HG03039 (cell line): ENCODE measurements around the gene EDIL3.
"Not testable (repeated sequence)": the region's sequence is repeated elsewhere in the genome, so short reads cannot be mapped to it uniquely, and the experiment has no call there.

ENCODE experiments used
- ATAC-seq: cut with Tn5 transposase; IDR thresholded peaks from one replicate; pipeline ENCODE4 v1.9.1; 2021; ENCODE audit warnings: mild to moderate bottlenecking, moderate library complexity; ENCODE audit not compliant: unreplicated experiment

Gene EDIL3

GRCh38 chr5:84303315-84303714, 81.4 kb downstream of the EDIL3 start:
- no peak for ATAC-seq

DNA sequence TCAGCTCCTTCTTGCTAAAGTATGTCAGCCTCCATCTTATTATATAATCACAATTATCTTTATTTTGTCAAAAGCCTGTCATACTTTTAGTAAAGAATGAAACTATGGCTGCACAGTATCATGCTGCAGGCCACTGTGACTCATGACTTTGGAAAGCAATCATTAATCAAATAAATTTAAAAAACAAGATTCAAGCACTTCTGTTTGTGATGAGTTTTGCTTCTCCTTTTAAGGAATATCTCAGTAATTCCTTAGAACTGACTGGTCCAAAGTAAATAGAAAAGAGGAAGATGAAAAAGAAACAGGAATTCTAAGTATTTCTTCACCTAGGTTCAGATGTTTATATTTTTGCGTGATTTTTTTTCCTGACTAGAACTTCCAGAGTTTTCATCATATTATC, 83.1 kb downstream of the EDIL3 start:
- ATAC-seq, result no peak

- no peak for ATAC-seq
These were observed 84.7 kb downstream of the EDIL3 start for GRCh38 chr5:84299959-84300358.

DNA sequence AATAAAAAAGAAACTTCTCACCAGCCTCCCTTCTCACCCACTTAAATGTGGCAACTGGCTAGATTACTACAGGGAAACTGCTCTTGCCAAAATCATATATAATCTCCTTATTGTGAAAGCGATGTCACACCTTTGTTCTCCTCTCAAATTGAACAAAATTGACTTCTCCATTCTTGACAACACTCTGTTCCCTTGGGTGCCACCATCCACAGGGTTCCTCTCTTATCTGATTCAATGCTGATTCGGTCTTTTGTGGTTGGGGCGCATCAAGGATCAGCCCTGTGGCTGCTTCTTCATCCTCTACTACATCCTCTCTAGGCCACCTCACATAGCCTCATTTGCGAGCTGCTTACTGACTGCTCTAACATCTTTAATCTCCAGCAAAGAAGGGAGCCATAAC, 86.1 kb downstream of the EDIL3 start:
- no peak for ATAC-seq

- not testable (repeated sequence) for ATAC-seq
These were observed 87.0 kb downstream of the EDIL3 start for GRCh38 chr5:84297641-84298040.

- no peak for ATAC-seq
These were observed 91.7 kb downstream of the EDIL3 start for GRCh38 chr5:84292788-84293653.

DNA sequence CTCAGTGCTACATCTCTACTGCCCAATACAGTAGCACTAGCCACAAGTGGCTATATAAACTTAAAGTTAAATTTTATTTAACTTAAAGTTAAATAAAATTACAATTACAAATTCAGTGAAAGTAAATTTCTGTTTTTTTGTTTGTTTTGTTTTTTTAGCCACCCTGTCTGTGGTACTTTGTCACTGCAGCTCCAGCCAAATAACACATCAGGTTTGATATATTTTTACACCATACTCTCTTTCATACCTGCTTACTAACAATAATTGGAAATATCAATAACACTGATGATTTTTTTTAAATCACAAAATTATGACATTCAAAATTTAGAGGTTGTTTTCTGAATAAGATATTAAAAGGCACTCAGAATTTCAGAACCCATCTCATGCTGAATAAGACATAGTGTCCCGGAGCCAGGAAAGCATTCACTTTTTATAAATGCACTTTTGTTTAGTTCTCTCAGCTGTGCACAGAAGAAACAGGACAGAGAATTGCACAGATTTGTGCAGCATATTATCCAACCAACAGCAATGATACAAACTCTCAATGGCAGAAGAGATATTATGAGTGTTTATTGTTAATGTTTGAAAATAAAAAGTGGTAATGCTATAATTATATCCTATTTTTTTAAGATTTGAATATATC, 92.6 kb downstream of the EDIL3 start:
- no peak for ATAC-seq

- no peak for ATAC-seq
These were observed 94.0 kb downstream of the EDIL3 start for GRCh38 chr5:84290673-84291072.

- ATAC-seq, result no peak
These were observed 94.5 kb downstream of the EDIL3 start for GRCh38 chr5:84290161-84290560.

DNA sequence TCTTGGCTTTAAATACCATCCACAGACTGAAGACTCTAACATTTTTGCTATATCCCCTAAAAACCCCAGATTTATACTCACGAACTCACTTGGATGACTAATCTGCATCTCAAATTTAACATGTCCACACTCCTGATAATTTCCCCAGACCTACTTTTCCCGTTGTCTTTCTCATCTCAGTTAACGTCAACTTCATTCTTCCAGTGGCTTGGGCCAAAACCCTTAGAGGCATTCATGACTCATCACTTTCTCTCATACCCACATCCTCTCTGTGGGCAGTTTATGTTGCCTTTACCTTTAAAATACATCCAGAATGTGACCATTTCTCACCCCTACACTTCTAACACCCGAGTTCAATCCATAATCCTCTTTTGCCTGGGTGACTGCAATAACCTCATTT, 96.7 kb downstream of the EDIL3 start:
- ATAC-seq, result peak; percentile 63

- ATAC-seq, result no peak
These were observed 98.0 kb downstream of the EDIL3 start for GRCh38 chr5:84286662-84287061.

DNA sequence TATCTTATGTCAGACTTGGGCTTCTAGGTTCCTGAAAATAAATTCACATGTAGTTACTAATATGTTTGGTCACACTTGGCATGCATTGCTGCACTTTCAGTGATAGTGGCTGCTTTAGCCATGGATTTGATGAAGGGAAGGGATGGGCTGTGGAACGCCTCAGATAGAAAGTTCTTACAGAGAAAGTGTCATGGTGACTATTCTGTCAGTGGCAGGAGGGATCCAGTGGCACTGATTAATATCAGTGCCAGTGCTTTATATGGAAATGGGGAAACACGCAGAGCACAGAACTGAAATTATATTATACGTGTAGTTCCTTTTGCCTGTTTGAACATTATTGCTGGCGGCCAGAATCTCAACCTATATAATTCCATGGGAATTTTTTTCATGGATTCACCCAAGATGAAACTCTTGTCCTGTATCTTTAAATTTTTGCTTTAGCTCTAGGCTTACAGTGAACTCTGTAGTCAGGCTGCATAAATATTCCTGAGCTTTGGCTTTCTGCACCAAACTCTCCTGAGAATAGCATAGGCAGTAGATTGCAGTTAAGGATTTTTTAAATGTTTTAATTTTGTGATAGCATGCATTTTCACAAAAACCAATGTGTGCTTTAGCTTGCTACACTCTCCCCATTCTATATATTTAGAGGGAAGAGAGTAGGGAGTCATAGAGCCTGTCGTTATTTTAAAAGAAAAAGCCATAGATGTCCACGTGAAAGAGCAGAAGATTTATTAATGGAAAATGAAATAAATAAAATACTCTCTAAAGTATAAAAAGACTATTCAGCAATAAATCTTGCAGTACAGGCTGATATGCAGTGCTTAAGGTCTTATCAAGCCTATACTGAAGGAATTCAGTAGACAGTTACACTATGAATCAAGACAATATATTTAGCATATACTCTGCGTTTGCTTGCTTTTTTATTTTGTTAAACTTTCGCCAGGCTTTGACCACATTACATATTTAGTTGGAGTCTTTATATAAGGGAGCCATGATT, 98.7 kb downstream of the EDIL3 start:
- no peak for ATAC-seq

DNA sequence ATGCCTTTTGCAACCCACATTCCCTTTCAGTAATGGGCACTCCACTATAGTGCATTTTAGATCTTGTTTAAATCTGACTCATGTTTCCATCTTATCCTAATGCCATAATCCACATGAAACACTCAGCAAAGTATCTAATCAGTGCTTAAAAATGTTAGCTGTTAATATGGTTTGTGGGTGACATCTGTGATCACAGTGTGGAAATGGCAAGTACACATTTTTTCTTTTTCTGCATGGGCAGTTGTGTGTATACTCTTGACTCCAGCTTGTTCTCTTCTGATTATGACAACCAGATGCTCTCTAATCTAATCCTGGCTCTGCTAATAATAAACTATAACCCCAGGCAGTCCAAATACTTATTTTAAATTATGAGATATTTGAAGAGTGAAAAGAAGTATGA, 103.3 kb downstream of the EDIL3 start:
- ATAC-seq, result no peak

- ATAC-seq, result no peak
These were observed 105.4 kb downstream of the EDIL3 start for GRCh38 chr5:84279234-84279633.

- no peak for ATAC-seq
These were observed 109.1 kb downstream of the EDIL3 start for GRCh38 chr5:84275609-84276008.

- no peak for ATAC-seq
These were observed 109.9 kb downstream of the EDIL3 start for GRCh38 chr5:84274585-84275468.

- ATAC-seq, result no peak
These were observed 111.2 kb downstream of the EDIL3 start for GRCh38 chr5:84273517-84273883.

- ATAC-seq, result no peak
These were observed 111.7 kb downstream of the EDIL3 start for GRCh38 chr5:84272771-84273516.

DNA sequence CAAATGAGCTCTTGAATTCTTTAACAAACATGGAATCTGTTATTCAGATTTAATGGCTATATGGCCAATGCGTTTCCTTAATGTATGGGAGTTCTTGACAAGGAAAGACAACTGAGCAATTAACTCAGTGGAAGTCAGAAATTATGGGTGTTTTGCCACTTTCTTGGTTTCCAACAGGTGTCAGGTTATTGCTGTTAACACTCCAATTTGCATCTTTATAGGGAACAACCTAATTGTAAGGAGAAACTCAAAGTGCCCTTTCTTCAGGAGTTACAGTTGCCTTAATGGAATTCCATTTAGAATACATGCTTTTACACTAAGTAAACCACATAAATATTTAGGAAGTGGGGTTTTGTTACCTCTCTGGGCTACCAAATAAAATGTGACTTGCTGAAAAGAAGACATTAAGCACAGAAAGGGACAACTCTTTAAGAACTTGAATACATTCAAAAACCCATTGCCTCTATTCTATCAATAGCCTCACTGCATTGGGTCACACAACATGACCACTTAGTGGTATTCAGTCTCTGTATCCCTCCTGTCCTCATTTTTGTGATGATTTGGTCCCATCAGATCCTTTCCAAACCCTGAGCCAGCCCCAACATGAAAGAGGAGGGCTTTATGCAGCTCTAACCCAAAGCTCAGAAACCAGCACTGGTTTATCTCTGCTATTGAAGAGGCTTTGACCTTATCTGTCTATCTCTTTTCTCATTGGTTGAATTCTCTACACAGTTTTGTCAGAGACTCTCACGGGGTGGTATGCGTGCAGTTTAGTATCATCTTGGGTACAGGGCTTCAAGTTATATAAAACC, 118.7 kb downstream of the EDIL3 start:
- ATAC-seq, result no peak
